Heart left ventricle (tissue), 13 donors: ENCODE data around the gene RBMS3.

Source experiments
- CTCF ChIP-seq, 12 donors: fragments of 200-600 bp; sonication (generic) in 4 of 12; IDR thresholded peaks; one replicate each; pipeline versions ENCODE4 v1.5.0 to v1.8.0; 2018 to 2022; ENCODE audit warnings: antibody characterized with exemption in 12 of 12, mild to moderate bottlenecking in 5 of 12
- POLR2A ChIP-seq, 2 donors: fragments of 450-650 bp; IDR thresholded peaks; one replicate each; pipeline ENCODE4 v1.6.1; 2017; ENCODE audit warnings: antibody characterized with exemption in 2 of 2, mild to moderate bottlenecking in 2 of 2, moderate library complexity in 2 of 2
- donor health status: ischemic (EF 13 %, LVEDD 7.1; RV severe dilation, severe dysfunction).
- donor health status: DM: no; HTN: yes; CAD: no.
- donor health status: DM: no; HTN: no; CAD: no.
- donor health status: ischemic (EF 25% LVEDD 6.9; RV normal size, moderate dysfunction).
- donor health status: ischemic (EF 25% LVEDD 5.7; RV mildly dilated, moderate dysfunction).
- donor health status: ischemic (EF 35%, LVEDD 5.7; RV mildly dilated, moderate dysfunction).
- donor health status: nonischemic (EF 11% LVEDD 7.7; RV severe dilation, severe dysfunction).
- donor health status: DM: yes; HTN: yes; CAD: no.
- donor health status: PGD.
- donor health status: ischemic (EF 29% LVEDD 5.4; RV normal size, mild dysfunction).
- donor health status: nonischemic (EF 23%, LVEDD 6.1; RV moderate dilation, normal function).

- no peak for TF ChIP-seq CTCF (IDR thresholded peaks at IDR 0.05)
- TF ChIP-seq POLR2A (IDR thresholded peaks at IDR 0.05), result no peak
Measured at GRCh38 chr3:29914861-29915524, 634.1 kb downstream of the RBMS3 start.
